A673 (cell line): ENCODE data around the gene RWDD3.

Source experiments
- EZH2 ChIP-seq: fragments of 200-600 bp; sonication (generic); IDR thresholded peaks from 2 replicates; pipeline ENCODE4 v1.6.1; 2017; ENCODE audit warnings: borderline replicate concordance, low read depth, mild to moderate bottlenecking, mixed read lengths, antibody characterized with exemption, low read length; ENCODE audit not compliant: poor library complexity, severe bottlenecking
- TF ChIP-seq, protein P1 (sequence below): fragments of 300-800, 200-600 bp; sonication (generic); conservative IDR thresholded peaks from 2 replicates; pipeline ENCODE4 v1.5.1; 2017; ENCODE audit warnings: low read depth, mild to moderate bottlenecking, antibody characterized with exemption, low read length, moderate library complexity, mixed read lengths

DNA sequence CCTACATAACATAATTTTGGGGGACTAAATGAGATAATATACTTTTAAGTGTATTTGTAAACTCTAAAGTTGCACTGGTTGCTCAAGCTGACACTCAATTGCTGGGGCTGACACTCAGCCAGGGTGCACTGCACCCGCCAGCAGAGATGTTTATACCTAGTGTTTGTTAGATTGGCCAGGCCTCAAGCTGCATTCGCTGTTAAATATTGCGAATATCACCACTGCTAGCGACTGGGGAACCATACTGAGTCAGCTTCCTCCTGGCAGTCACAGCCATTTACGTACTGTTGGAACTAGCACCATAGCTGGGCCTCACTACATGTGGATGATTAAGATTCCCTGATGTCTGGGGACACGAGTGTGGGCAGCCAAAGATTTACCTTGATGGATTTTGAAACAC lies 12.7 kb upstream of the RWDD3 start:
- TF ChIP-seq, protein P1, sequence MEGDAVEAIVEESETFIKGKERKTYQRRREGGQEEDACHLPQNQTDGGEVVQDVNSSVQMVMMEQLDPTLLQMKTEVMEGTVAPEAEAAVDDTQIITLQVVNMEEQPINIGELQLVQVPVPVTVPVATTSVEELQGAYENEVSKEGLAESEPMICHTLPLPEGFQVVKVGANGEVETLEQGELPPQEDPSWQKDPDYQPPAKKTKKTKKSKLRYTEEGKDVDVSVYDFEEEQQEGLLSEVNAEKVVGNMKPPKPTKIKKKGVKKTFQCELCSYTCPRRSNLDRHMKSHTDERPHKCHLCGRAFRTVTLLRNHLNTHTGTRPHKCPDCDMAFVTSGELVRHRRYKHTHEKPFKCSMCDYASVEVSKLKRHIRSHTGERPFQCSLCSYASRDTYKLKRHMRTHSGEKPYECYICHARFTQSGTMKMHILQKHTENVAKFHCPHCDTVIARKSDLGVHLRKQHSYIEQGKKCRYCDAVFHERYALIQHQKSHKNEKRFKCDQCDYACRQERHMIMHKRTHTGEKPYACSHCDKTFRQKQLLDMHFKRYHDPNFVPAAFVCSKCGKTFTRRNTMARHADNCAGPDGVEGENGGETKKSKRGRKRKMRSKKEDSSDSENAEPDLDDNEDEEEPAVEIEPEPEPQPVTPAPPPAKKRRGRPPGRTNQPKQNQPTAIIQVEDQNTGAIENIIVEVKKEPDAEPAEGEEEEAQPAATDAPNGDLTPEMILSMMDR, result no peak
- TF ChIP-seq EZH2, result no peak
